ENCODE results near the gene MOV10L1.

MOV10L1 gene

GRCh38 chr22:50175921-50176849 lies 86.4 kb downstream of the MOV10L1 start:
- DNase-seq (ENCODE audit: low read depth, low spot score), result no peak

- DNase-seq (ENCODE audit: low read depth, low spot score), result no peak
These were observed 87.2 kb downstream of the MOV10L1 start for GRCh38 chr22:50176850-50177536.

- no peak for DNase-seq (ENCODE audit: low read depth, low spot score)
These were observed 88.0 kb downstream of the MOV10L1 start for GRCh38 chr22:50177537-50178470.

GRCh38 chr22:50178471-50178864 lies 88.7 kb downstream of the MOV10L1 start:
- DNase-seq (ENCODE audit: low read depth, low spot score), result no peak

- no peak for DNase-seq (ENCODE audit: low read depth, low spot score)
These were observed 89.4 kb downstream of the MOV10L1 start for GRCh38 chr22:50178871-50179869.

- no peak for DNase-seq (ENCODE audit: low read depth, low spot score)
These were observed 90.3 kb downstream of the MOV10L1 start for GRCh38 chr22:50179937-50180726.

- DNase-seq (ENCODE audit: low read depth, low spot score), result no peak
These were observed 91.1 kb downstream of the MOV10L1 start for GRCh38 chr22:50180727-50181521.

GRCh38 chr22:50182176-50183081 lies 92.6 kb downstream of the MOV10L1 start:
- no peak for DNase-seq (ENCODE audit: low read depth, low spot score)

- no peak for DNase-seq (ENCODE audit: low read depth, low spot score)
These were observed 93.5 kb downstream of the MOV10L1 start for GRCh38 chr22:50183141-50183971.

GRCh38 chr22:50184004-50184901 lies 94.4 kb downstream of the MOV10L1 start:
- DNase-seq (ENCODE audit: low read depth, low spot score), result no peak

- DNase-seq (ENCODE audit: low read depth, low spot score), result no peak
These were observed 95.1 kb downstream of the MOV10L1 start for GRCh38 chr22:50184902-50185374.

- peak; percentile 73 for DNase-seq (ENCODE audit: low read depth, low spot score)
These were observed 95.7 kb downstream of the MOV10L1 start, which contains the start of gene TRABD for GRCh38 chr22:50185375-50186087. TRABD (plus strand) TSS chr22:50185913; CDS start chr22:50193061, 7,148 bp downstream.

- DNase-seq (ENCODE audit: low read depth, low spot score), result no peak
These were observed 96.4 kb downstream of the MOV10L1 start for GRCh38 chr22:50186181-50186714.

- DNase-seq (ENCODE audit: low read depth, low spot score), result no peak
These were observed 97.1 kb downstream of the MOV10L1 start for GRCh38 chr22:50186761-50187523.
